GM23338 (cell line): ENCODE measurements around the gene HPS5. TPM values are rescaled to one million over a fixed set of nuclear protein-coding genes. Genes with fewer than 3 reads are reported as not detected.

ENCODE experiments used
- ATAC-seq: fragments of 200-7000 bp; cut with Tn5 transposase; 3 replicates; pipeline ENCODE4 v1.9.1; 2020
- DNase-seq: peaks from one replicate; pipeline ENCODE4 v3.0.0-alpha.2; 2015; ENCODE audit warnings: low spot score
- H2AFZ ChIP-seq: fragments of 200-600 bp; sonication (generic); 2 replicates; pipeline ENCODE4 v1.8.0; 2016; ENCODE audit warnings: antibody characterized with exemption, mild to moderate bottlenecking, moderate library complexity
- H3F3A ChIP-seq: fragments of 200-600 bp; sonication (generic); replicated peaks from 2 replicates; pipeline ENCODE4 v1.8.0; 2017; ENCODE audit warnings: antibody characterized with exemption, mixed run types, low read depth
- H3K27ac ChIP-seq: fragments of 200-600 bp; sonication (generic); 2 replicates; pipeline ENCODE4 v1.6.1; 2016; ENCODE audit warnings: low read depth
- H3K27me3 ChIP-seq: fragments of 200-600 bp; sonication (generic); 2 replicates; pipeline ENCODE4 v1.8.0; 2016; ENCODE audit warnings: mild to moderate bottlenecking, mixed run types, moderate library complexity; ENCODE audit not compliant: insufficient read depth
- H3K36me3 ChIP-seq: fragments of 200-600 bp; sonication (generic); 2 replicates; pipeline ENCODE4 v1.8.0; 2016; ENCODE audit warnings: mild to moderate bottlenecking; ENCODE audit not compliant: insufficient read depth
- H3K4me1 ChIP-seq: fragments of 200-600 bp; sonication (generic); 2 replicates; pipeline ENCODE4 v1.8.0; 2016; ENCODE audit warnings: mild to moderate bottlenecking, moderate library complexity; ENCODE audit not compliant: insufficient read depth
- H3K4me2 ChIP-seq: fragments of 200-600 bp; sonication (generic); 2 replicates; pipeline ENCODE4 v1.7.1; 2017; ENCODE audit warnings: mixed run types
- H3K4me3 ChIP-seq: fragments of 200-600 bp; sonication (generic); 2 replicates; pipeline ENCODE4 v1.6.1; 2016; ENCODE audit warnings: mixed run types
- H3K79me2 ChIP-seq: fragments of 200-600 bp; sonication (generic); replicated peaks from 2 replicates; pipeline ENCODE4 v1.8.0; 2017; ENCODE audit warnings: mild to moderate bottlenecking; ENCODE audit not compliant: insufficient read depth
- H3K9me2 ChIP-seq: fragments of 200-600 bp; sonication (generic); 2 replicates; pipeline ENCODE4 v1.8.0; 2017; ENCODE audit not compliant: insufficient read depth
- H4K20me1 ChIP-seq: fragments of 200-600 bp; sonication (generic); replicated peaks from 2 replicates; pipeline ENCODE4 v1.8.0; 2017; ENCODE audit warnings: mild to moderate bottlenecking; ENCODE audit not compliant: insufficient read depth
- H3K27ac Mint-ChIP-seq: 2 replicates; pipeline ENCODE4 v1.8.0; 2020; ENCODE audit warnings: inconsistent platforms, mild to moderate bottlenecking, moderate library complexity, mixed read lengths
- H3K27me3 Mint-ChIP-seq: 3 replicates; pipeline ENCODE4 v1.8.0; 2022; ENCODE audit warnings: low read depth, mild to moderate bottlenecking, moderate library complexity, mixed read lengths, inconsistent platforms; ENCODE audit not compliant: insufficient read depth, poor library complexity
- H3K36me3 Mint-ChIP-seq: 3 replicates; pipeline ENCODE4 v1.8.0; 2021; ENCODE audit warnings: low read depth, mild to moderate bottlenecking, inconsistent platforms, moderate library complexity, mixed read lengths
- H3K4me1 Mint-ChIP-seq: 3 replicates; pipeline ENCODE4 v1.8.0; 2020; ENCODE audit warnings: mild to moderate bottlenecking, inconsistent platforms, mixed read lengths
- H3K4me3 Mint-ChIP-seq: 3 replicates; pipeline ENCODE4 v1.8.0; 2021; ENCODE audit warnings: moderate library complexity, mild to moderate bottlenecking, inconsistent platforms, mixed read lengths
- H3K9me3 Mint-ChIP-seq: 3 replicates; pipeline ENCODE4 v1.8.0; 2020; ENCODE audit warnings: moderate library complexity, mild to moderate bottlenecking, inconsistent platforms, mixed read lengths
- CTCF ChIP-seq, 2 experiments: fragments of 200-600 bp in 1 of 2; sonication (generic) in 1 of 2; conservative IDR thresholded peaks; 2 replicates each; pipeline versions ENCODE4 v1.5.1 to v1.6.1; 2016 to 2017; ENCODE audit warnings: antibody characterized with exemption in 2 of 2, low read depth in 2 of 2, mild to moderate bottlenecking in 2 of 2, moderate library complexity in 1 of 2
- ETS1 ChIP-seq: IDR thresholded peaks from 2 replicates; pipeline ENCODE4 v1.6.1; 2016; ENCODE audit warnings: antibody characterized with exemption
- EZH2 ChIP-seq: fragments of 200-600 bp; sonication (generic); IDR thresholded peaks from one replicate; pipeline ENCODE4 v1.8.0; 2017; ENCODE audit warnings: antibody characterized with exemption, mild to moderate bottlenecking, low read depth; ENCODE audit not compliant: unreplicated experiment
- JUNB ChIP-seq: IDR thresholded peaks from one replicate; pipeline ENCODE4 v1.6.1; 2016; ENCODE audit warnings: antibody characterized with exemption; ENCODE audit not compliant: unreplicated experiment
- NANOG ChIP-seq: IDR thresholded peaks from 2 replicates; pipeline ENCODE4 v1.6.1; 2016; ENCODE audit warnings: antibody characterized with exemption, borderline replicate concordance
- POLR2AphosphoS5 ChIP-seq: IDR thresholded peaks from 2 replicates; pipeline ENCODE4 v1.6.1; 2016; ENCODE audit warnings: antibody characterized with exemption, low read depth
- REST ChIP-seq: IDR thresholded peaks from one replicate; pipeline ENCODE4 v1.6.1; 2018; ENCODE audit warnings: antibody characterized with exemption; ENCODE audit not compliant: unreplicated experiment
- STAT1 ChIP-seq: IDR thresholded peaks from one replicate; pipeline ENCODE4 v1.6.1; 2016; ENCODE audit warnings: antibody characterized with exemption; ENCODE audit not compliant: unreplicated experiment
- ZNF114 ChIP-seq: fragments of 250-450 bp; sonication (Bioruptor Pico); IDR thresholded peaks from 2 replicates; pipeline ENCODE4 v1.5.0; 2020; ENCODE audit warnings: mild to moderate bottlenecking, moderate library complexity
- ZNF331 ChIP-seq: fragments of 250-450 bp; sonication (Bioruptor Pico); IDR thresholded peaks from 2 replicates; pipeline ENCODE4 v1.5.0; 2020; ENCODE audit warnings: low read depth, mild to moderate bottlenecking, moderate library complexity
- polyA plus RNA-seq: library from polyadenylated mRNA; unstranded; fragments of >200 nt; fragmentation: Nextera tagmentation; extraction: Ambion mirVana; gene quantifications from 2 replicates; pipeline ENCODE4 v1.2.1, GENCODE V29; 2016
- total RNA-seq: library from RNA; depleted of rRNA; stranded (reverse); fragments of >200 nt; shearing (Covaris generic); gene quantifications from 2 replicates; pipeline ENCODE4 v1.2.3, GENCODE V29; 2014

The HPS5 gene
- total and polyA plus RNA-seq, 2 experiments from 2014 or later, result 11.5 to 18.6 TPM

DNA sequence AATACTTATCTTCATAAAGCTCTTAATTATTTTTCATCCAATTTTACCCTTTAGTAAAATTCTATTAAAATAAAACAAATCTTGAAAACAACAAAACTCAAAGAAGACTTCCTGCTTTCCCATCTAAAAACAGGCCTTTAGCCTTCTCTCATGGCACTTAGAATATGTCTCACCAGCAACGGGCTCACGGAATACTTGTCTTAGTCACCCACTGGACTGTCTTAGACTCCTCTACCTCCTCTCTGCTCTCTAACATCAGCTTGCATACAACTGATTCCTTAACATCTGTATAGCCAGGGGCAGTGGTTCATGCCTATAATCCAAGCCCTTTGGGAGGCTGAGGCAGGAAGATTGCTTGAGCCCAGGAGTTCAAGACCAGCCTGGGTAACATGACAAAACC, 13.7 kb downstream of the HPS5 start:
- Mint-ChIP-seq H3K36me3 (peaks cover 55% of the 10 kb centered on the region), H3K4me3 (no peak overlapping the region), H3K9me3 (no peaks in the 10 kb centered on the region), H3K27ac (no peak overlapping the region), H3K4me1 (no peaks in the 10 kb centered on the region), H3K27me3 (no peaks in the 10 kb centered on the region)
- H3F3A ChIP-seq, result no peaks in the 10 kb centered on the region
- peaks cover 51% of the 10 kb centered on the region for H3K36me3 ChIP-seq
- H4K20me1 ChIP-seq, result peaks cover under 1% of the 10 kb centered on the region
- no peak overlapping the region for H3K4me3 ChIP-seq
- H3K79me2 ChIP-seq, result peaks cover 11% of the 10 kb centered on the region
- ATAC-seq, result no peak
- H2AFZ ChIP-seq, result no peak overlapping the region
- no peaks in the 10 kb centered on the region for H3K27me3 ChIP-seq
- H3K4me1 ChIP-seq, result no peaks in the 10 kb centered on the region
- TF ChIP-seq POLR2AphosphoS5, result no peak
- no peak for TF ChIP-seq STAT1
- no peak for TF ChIP-seq NANOG
- no peak for TF ChIP-seq REST
- no peak for TF ChIP-seq EZH2
- no peak for TF ChIP-seq JUNB
- TF ChIP-seq ZNF114 (CRISPR knock-in tag), result no peak
- TF ChIP-seq ETS1, result no peak
- no peak overlapping the region for H3K27ac ChIP-seq
- no peak for DNase-seq
- no peaks in the 10 kb centered on the region for H3K9me2 ChIP-seq
- no peak overlapping the region for H3K4me2 ChIP-seq

- Histone ChIP-seq H3K4me2 (no peak overlapping the region), H4K20me1 (peaks cover 5% of the 10 kb centered on the region), H3K79me2 (peaks cover 5% of the 10 kb centered on the region; the same call in 1 of the 2 replicates), H3K27me3 (no peaks in the 10 kb centered on the region), H3K4me1 (no peaks in the 10 kb centered on the region), H3K4me3 (no peak overlapping the region), H2AFZ (no peak overlapping the region), H3K9me2 (no peaks in the 10 kb centered on the region), H3F3A (no peaks in the 10 kb centered on the region), H3K27ac (no peak overlapping the region), H3K36me3 (peaks cover 51% of the 10 kb centered on the region)
- Mint-ChIP-seq H3K9me3 (no peaks in the 10 kb centered on the region), H3K36me3 (peaks cover 55% of the 10 kb centered on the region), H3K27me3 (no peaks in the 10 kb centered on the region), H3K27ac (no peak overlapping the region), H3K4me1 (no peaks in the 10 kb centered on the region), H3K4me3 (no peak overlapping the region)
- no peak for ATAC-seq
- DNase-seq, result no peak
- TF ChIP-seq ZNF331 (CRISPR knock-in tag) (no peak), CTCF (conservative IDR thresholded peaks at IDR 0.05; ENCODE audit: low read depth in 2 of 2) (no peak)
These were observed 14.3 kb downstream of the HPS5 start for GRCh38 chr11:18307461-18308139.
